IMR-90 (cell line): Measurements from ENCODE around the gene COL19A1. TPM values are rescaled to one million over a fixed set of nuclear protein-coding genes. Genes with fewer than 3 reads are reported as not detected.

Source experiments
- ATAC-seq: fragments of 200-7000 bp; cut with Tn5 transposase; 2 replicates; pipeline ENCODE4 v1.9.1; 2020; ENCODE audit warnings: low read depth, mild to moderate bottlenecking, moderate library complexity
- BruUV-seq: library from RNA; stranded (reverse); fragments of 400-500 nt; replicated peaks from 2 replicates; lab custom pipeline; 2021; lab: Mats Ljungman, UMichigan
- CTCF ChIA-PET: fragments of 300-600 bp; formaldehyde crosslinking; extraction: SDS; loops from one replicate; lab custom pipeline; 2021; ENCODE audit warnings: antibody characterized with exemption; lab: Yijun Ruan, JAX
- POLR2A ChIA-PET: fragments of 300-600 bp; sonication (Branson Sonifier 250); formaldehyde crosslinking; loops from one replicate; lab custom pipeline; 2022; ENCODE audit warnings: antibody characterized with exemption; ENCODE audit not compliant: unreplicated experiment; lab: Charles Lee
- DNase-seq: peaks from one replicate; pipeline ENCODE4 v3.0.0; 2013
- H2AFZ ChIP-seq: replicated peaks from 2 replicates; pipeline ENCODE3; 2013; ENCODE audit warnings: low read length, mild to moderate bottlenecking; ENCODE audit not compliant: poor library complexity
- H2AK5ac ChIP-seq: 2 replicates; pipeline ENCODE4 v1.6.1; 2013; ENCODE audit warnings: low read depth, low read length, inconsistent platforms
- H2AK9ac ChIP-seq: replicated peaks from 2 replicates; pipeline ENCODE3; 2013; ENCODE audit warnings: mild to moderate bottlenecking, low read depth, low read length, moderate library complexity; ENCODE audit not compliant: poor library complexity
- H2BK120ac ChIP-seq: 2 replicates; pipeline ENCODE4 v1.6.1; 2013; ENCODE audit warnings: low read depth, low read length, inconsistent platforms
- H2BK15ac ChIP-seq: 3 replicates; pipeline ENCODE4 v1.6.1; 2013; ENCODE audit warnings: low read depth, low read length, inconsistent platforms
- H2BK20ac ChIP-seq: 2 replicates; pipeline ENCODE4 v1.6.1; 2013; ENCODE audit warnings: low read depth, mild to moderate bottlenecking, inconsistent platforms, low read length, moderate library complexity
- H2BK5ac ChIP-seq: 2 replicates; pipeline ENCODE4 v1.6.1; 2013; ENCODE audit warnings: mild to moderate bottlenecking, low read depth, low read length, inconsistent platforms; ENCODE audit not compliant: poor library complexity, severe bottlenecking
- H3K14ac ChIP-seq: replicated peaks from 2 replicates; pipeline ENCODE4 v1.6.1; 2013; ENCODE audit warnings: low read depth, low read length, inconsistent platforms
- H3K18ac ChIP-seq: 2 replicates; pipeline ENCODE4 v1.6.1; 2013; ENCODE audit warnings: low read depth, low read length, control low read depth
- H3K23ac ChIP-seq: 2 replicates; pipeline ENCODE4 v1.6.1; 2013; ENCODE audit warnings: low read depth, low read length, inconsistent platforms
- H3K27ac ChIP-seq: 2 replicates; pipeline ENCODE4 v1.5.1; 2013; ENCODE audit warnings: mild to moderate bottlenecking, control low read depth, low read length; ENCODE audit not compliant: insufficient read depth
- H3K27me3 ChIP-seq: 2 replicates; pipeline ENCODE4 v1.6.1; 2013; ENCODE audit warnings: low read length; ENCODE audit not compliant: control insufficient read depth, insufficient read depth
- H3K36me3 ChIP-seq: 2 replicates; pipeline ENCODE4 v1.6.1; 2013; ENCODE audit warnings: low read length, mixed read lengths; ENCODE audit not compliant: control insufficient read depth, insufficient read depth
- H3K4ac ChIP-seq: 2 replicates; pipeline ENCODE4 v1.6.1; 2013; ENCODE audit warnings: low read depth, low read length, inconsistent platforms
- H3K4me1 ChIP-seq: 2 replicates; pipeline ENCODE4 v1.6.1; 2013; ENCODE audit warnings: low read length, mixed read lengths; ENCODE audit not compliant: control insufficient read depth, insufficient read depth
- H3K4me2 ChIP-seq: 2 replicates; pipeline ENCODE4 v1.6.1; 2013; ENCODE audit warnings: low read depth, mild to moderate bottlenecking, control low read depth, low read length, moderate library complexity
- H3K4me3 ChIP-seq: 2 replicates; pipeline ENCODE4 v1.5.1; 2013; ENCODE audit warnings: low read depth, mild to moderate bottlenecking, control low read depth, low read length, moderate library complexity; ENCODE audit not compliant: insufficient read depth
- H3K56ac ChIP-seq: 2 replicates; pipeline ENCODE4 v1.6.1; 2013; ENCODE audit warnings: low read length, inconsistent platforms; ENCODE audit not compliant: insufficient read depth; ENCODE audit errors: extremely low read depth
- H3K79me1 ChIP-seq, 2 experiments: 2 replicates each; pipeline ENCODE4 v1.6.1; 2013; ENCODE audit warnings: low read length in 2 of 2, inconsistent platforms in 1 of 2, low read depth in 1 of 2
- H3K9ac ChIP-seq: 2 replicates; pipeline ENCODE4 v1.6.1; 2013; ENCODE audit warnings: low read depth, low read length, control low read depth
- H3K9me1 ChIP-seq: 2 replicates; pipeline ENCODE4 v1.6.1; 2013; ENCODE audit warnings: low read length, inconsistent platforms; ENCODE audit not compliant: insufficient read depth
- H3K9me3 ChIP-seq: 2 replicates; pipeline ENCODE4 v1.6.1; 2013; ENCODE audit warnings: low read length; ENCODE audit not compliant: control insufficient read depth, insufficient read depth
- H4K20me1 ChIP-seq: 2 replicates; pipeline ENCODE4 v1.6.1; 2013; ENCODE audit warnings: low read length, inconsistent platforms; ENCODE audit not compliant: insufficient read depth
- H4K5ac ChIP-seq: 2 replicates; pipeline ENCODE4 v1.6.1; 2013; ENCODE audit warnings: mild to moderate bottlenecking, low read depth, low read length, control low read depth
- H4K8ac ChIP-seq, 2 experiments: 2 replicates each; pipeline ENCODE4 v1.6.1; 2013; ENCODE audit warnings: low read depth in 2 of 2, low read length in 2 of 2, control low read depth in 1 of 2, inconsistent platforms in 1 of 2
- H4K91ac ChIP-seq: 2 replicates; pipeline ENCODE4 v1.6.1; 2013; ENCODE audit warnings: low read depth, low read length, inconsistent platforms; ENCODE audit not compliant: insufficient read depth
- BHLHE40 ChIP-seq: fragments of 150-350 bp; IDR thresholded peaks from 2 replicates; pipeline ENCODE4 v1.6.1; 2016; ENCODE audit warnings: mild to moderate bottlenecking, low read depth, low read length
- CEBPB ChIP-seq: IDR thresholded peaks from 2 replicates; pipeline ENCODE4 v1.6.1; 2012; ENCODE audit warnings: low read depth, low read length, improper control_type of control experiment
- CHD1 ChIP-seq: IDR thresholded peaks from 2 replicates; pipeline ENCODE4 v1.6.1; 2012; ENCODE audit warnings: low read depth, low read length, improper control_type of control experiment
- FOS ChIP-seq: fragments of 150-350 bp; IDR thresholded peaks from 2 replicates; pipeline ENCODE4 v1.6.1; 2016; ENCODE audit warnings: low read depth, low read length
- MAFK ChIP-seq: IDR thresholded peaks from 2 replicates; pipeline ENCODE4 v1.6.1; 2012; ENCODE audit warnings: low read depth, low read length, improper control_type of control experiment
- MAZ ChIP-seq: IDR thresholded peaks from 2 replicates; pipeline ENCODE4 v1.6.1; 2012; ENCODE audit warnings: low read depth, mild to moderate bottlenecking, low read length, improper control_type of control experiment, moderate library complexity, borderline replicate concordance
- MXI1 ChIP-seq: IDR thresholded peaks from 2 replicates; pipeline ENCODE4 v1.6.1; 2012; ENCODE audit warnings: low read depth, mild to moderate bottlenecking, low read length, moderate library complexity, borderline replicate concordance
- NFE2L2 ChIP-seq: fragments of 150-350 bp; IDR thresholded peaks from 2 replicates; pipeline ENCODE4 v1.6.1; 2016; ENCODE audit warnings: low read depth, mild to moderate bottlenecking, low read length
- RAD21 ChIP-seq: IDR thresholded peaks from 2 replicates; pipeline ENCODE4 v1.6.1; 2012; ENCODE audit warnings: low read length, improper control_type of control experiment
- RCOR1 ChIP-seq: IDR thresholded peaks from 2 replicates; pipeline ENCODE4 v1.6.1; 2012; ENCODE audit warnings: mild to moderate bottlenecking, low read length, improper control_type of control experiment; ENCODE audit not compliant: insufficient replicate concordance
- RFX5 ChIP-seq: IDR thresholded peaks from 2 replicates; pipeline ENCODE4 v1.8.0; 2012; ENCODE audit warnings: low read depth, mild to moderate bottlenecking, low read length, moderate library complexity
- USF2 ChIP-seq: fragments of 150-350 bp; IDR thresholded peaks from 2 replicates; pipeline ENCODE4 v1.6.1; 2017; ENCODE audit warnings: mild to moderate bottlenecking, antibody characterized with exemption, low read length, low read depth
- WGBS, 2 experiments: methylation state at CpG; one replicate each; pipeline versions ENCODE4 v1.1.5 to v1.1.7; 2013; ENCODE audit warnings: missing lambda C conversion rate in 2 of 2; ENCODE audit not compliant: insufficient read length in 1 of 2; ENCODE audit errors: extremely low coverage in 2 of 2; 5-methylcytosine and 5-hydroxymethylcytosine counted together
- dilution Hi-C: fragments of 300-500 bp; cut with HindIII; formaldehyde crosslinking; loops from one replicate; pipeline ENCODE4 v1.14.3; 2018; ENCODE audit warnings: low sequenced_read_pairs; ENCODE audit not compliant: unreplicated experiment
- in situ Hi-C: fragments of 300-500 bp; cut with MboI; formaldehyde crosslinking; loops from 3 replicates; pipeline ENCODE4 v1.14.3; 2019; ENCODE audit warnings: low sequenced_read_pairs, inconsistent platforms, mixed read lengths
- intact Hi-C: fragments of 100-400 bp; cut with micrococcal nuclease; formaldehyde crosslinking; loops from 2 replicates; pipeline ENCODE4 v1.10.0; 2022
- polyA plus RNA-seq, 3 experiments: library from polyadenylated mRNA; depleted of rRNA; stranded (reverse); fragments of >200 nt; gene quantifications; 2 replicates each; pipeline ENCODE4 v1.2.3, GENCODE V29; 2012; ENCODE audit warnings: low replicate concordance in 1 of 3
- total RNA-seq: library from RNA; depleted of rRNA; stranded (reverse); fragments of >200 nt; gene quantifications from 2 replicates; pipeline ENCODE4 v1.2.3, GENCODE V29; 2012
- TF ChIP-seq, protein P1 (sequence below): fragments of 150-350 bp; IDR thresholded peaks from 2 replicates; pipeline ENCODE4 v1.6.1; 2016; ENCODE audit warnings: low read depth, mild to moderate bottlenecking, low read length, moderate library complexity, borderline replicate concordance
- TF ChIP-seq, protein P2 (sequence below): conservative IDR thresholded peaks from 2 replicates; pipeline ENCODE4 v1.5.1; 2012; ENCODE audit warnings: mild to moderate bottlenecking, low read depth, low read length, improper control_type of control experiment

Gene COL19A1
- total and polyA plus RNA-seq, 2 of the 4 experiments (the other 2 are of a cell fraction), result under 0.01 TPM; not detected in 1

DNA sequence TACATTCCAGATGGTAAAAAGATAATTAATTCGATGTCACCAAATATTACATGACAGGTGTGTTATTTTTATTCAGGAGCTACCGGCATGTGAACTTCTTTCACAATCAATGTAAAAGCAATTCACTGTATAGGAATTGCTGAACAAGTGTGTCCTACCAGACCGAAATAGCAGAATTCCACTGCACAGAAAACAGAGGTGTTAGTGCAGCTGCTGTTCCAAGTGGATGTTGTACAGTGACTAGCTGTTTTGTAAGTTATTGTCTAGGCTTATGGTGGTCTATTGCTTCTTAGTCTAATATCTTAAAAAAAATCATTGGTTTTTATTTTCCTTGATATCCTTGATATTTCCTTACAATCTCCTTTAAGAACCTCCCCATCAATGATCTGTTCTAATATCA is 107.4 kb downstream of the COL19A1 start:
- dilution Hi-C loops (no loop called here), in situ Hi-C loops (no loop called here), intact Hi-C loops (no loop called here)
- ATAC-seq (no peak), DNase-seq (no peak)
- no peaks in the 10 kb centered on the region for H3K79me1 ChIP-seq
- TF ChIP-seq RCOR1 (no peak), NFE2L2 (no peak), RFX5 (no peak), USF2 (no peak), BHLHE40 (no peak), CEBPB (no peak), CHD1 (no peak), MAZ (no peak), RAD21 (no peak), MXI1 (no peak), MAFK (no peak), FOS (no peak)
- TF ChIP-seq, protein P1, sequence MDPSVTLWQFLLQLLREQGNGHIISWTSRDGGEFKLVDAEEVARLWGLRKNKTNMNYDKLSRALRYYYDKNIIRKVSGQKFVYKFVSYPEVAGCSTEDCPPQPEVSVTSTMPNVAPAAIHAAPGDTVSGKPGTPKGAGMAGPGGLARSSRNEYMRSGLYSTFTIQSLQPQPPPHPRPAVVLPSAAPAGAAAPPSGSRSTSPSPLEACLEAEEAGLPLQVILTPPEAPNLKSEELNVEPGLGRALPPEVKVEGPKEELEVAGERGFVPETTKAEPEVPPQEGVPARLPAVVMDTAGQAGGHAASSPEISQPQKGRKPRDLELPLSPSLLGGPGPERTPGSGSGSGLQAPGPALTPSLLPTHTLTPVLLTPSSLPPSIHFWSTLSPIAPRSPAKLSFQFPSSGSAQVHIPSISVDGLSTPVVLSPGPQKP, result no peak
- TF ChIP-seq, protein P2, sequence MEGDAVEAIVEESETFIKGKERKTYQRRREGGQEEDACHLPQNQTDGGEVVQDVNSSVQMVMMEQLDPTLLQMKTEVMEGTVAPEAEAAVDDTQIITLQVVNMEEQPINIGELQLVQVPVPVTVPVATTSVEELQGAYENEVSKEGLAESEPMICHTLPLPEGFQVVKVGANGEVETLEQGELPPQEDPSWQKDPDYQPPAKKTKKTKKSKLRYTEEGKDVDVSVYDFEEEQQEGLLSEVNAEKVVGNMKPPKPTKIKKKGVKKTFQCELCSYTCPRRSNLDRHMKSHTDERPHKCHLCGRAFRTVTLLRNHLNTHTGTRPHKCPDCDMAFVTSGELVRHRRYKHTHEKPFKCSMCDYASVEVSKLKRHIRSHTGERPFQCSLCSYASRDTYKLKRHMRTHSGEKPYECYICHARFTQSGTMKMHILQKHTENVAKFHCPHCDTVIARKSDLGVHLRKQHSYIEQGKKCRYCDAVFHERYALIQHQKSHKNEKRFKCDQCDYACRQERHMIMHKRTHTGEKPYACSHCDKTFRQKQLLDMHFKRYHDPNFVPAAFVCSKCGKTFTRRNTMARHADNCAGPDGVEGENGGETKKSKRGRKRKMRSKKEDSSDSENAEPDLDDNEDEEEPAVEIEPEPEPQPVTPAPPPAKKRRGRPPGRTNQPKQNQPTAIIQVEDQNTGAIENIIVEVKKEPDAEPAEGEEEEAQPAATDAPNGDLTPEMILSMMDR, result no peak
- H4K5ac ChIP-seq, result no peak overlapping the region
- H3K4me1 ChIP-seq, result no peaks in the 10 kb centered on the region
- no peak overlapping the region for H2AK9ac ChIP-seq
- H3K14ac ChIP-seq, result no peak overlapping the region
- no peak overlapping the region for H2AFZ ChIP-seq
- H3K4ac ChIP-seq, result no peak overlapping the region
- H3K36me3 ChIP-seq, result no peaks in the 10 kb centered on the region
- no peaks in the 10 kb centered on the region for H3K9me3 ChIP-seq
- no peak overlapping the region for H4K8ac ChIP-seq
- no peak overlapping the region for H2AK5ac ChIP-seq
- H3K18ac ChIP-seq, result no peak overlapping the region
- H3K4me2 ChIP-seq, result no peak overlapping the region
- no peaks in the 10 kb centered on the region for H3K27me3 ChIP-seq
- no peak overlapping the region for H3K56ac ChIP-seq
- no peak overlapping the region for H3K4me3 ChIP-seq
- no peaks in the 10 kb centered on the region for H4K20me1 ChIP-seq
- no peak overlapping the region for H2BK15ac ChIP-seq
- POLR2A ChIA-PET, result no interaction called here
- no CpG with 5 or more reads among the region's 3 CpGs for WGBS, 2 experiments
- H3K23ac ChIP-seq, result no peak overlapping the region
- H2BK20ac ChIP-seq, result no peak overlapping the region
- H2BK5ac ChIP-seq, result no peak overlapping the region
- no peak overlapping the region for H4K91ac ChIP-seq
- no peak overlapping the region for H3K27ac ChIP-seq
- BruUV-seq, result no TSS peak
- CTCF ChIA-PET, result no interaction called here
- H2BK120ac ChIP-seq, result no peak overlapping the region
- no peaks in the 10 kb centered on the region for H3K9me1 ChIP-seq
- H3K9ac ChIP-seq, result no peak overlapping the region
